Activated CD8-positive, alpha-beta T cell treated with anti-CD3 and anti-CD28 coated beads for 36 hours (primary cell): Measurements from ENCODE around the gene COL6A2. TPM values are rescaled to one million over a fixed set of nuclear protein-coding genes. Genes with fewer than 3 reads are reported as not detected.
A peak's percentile ranks its signal among the peaks of the same experiment; 100 is the strongest.

Experiments used
- ATAC-seq: fragments of 200-7000 bp; cut with Tn5 transposase; one replicate; pipeline ENCODE4 v1.10.0; 2021; ENCODE audit warnings: mild to moderate bottlenecking, moderate library complexity
- CTCF ChIA-PET: fragments of 350-600 bp; sonication (Branson Sonifier 250); formaldehyde crosslinking; loops from one replicate; lab custom pipeline; 2021; ENCODE audit warnings: antibody characterized with exemption; lab: Charles Lee
- POLR2A ChIA-PET: fragments of 350-600 bp; sonication (Branson Sonifier 250); formaldehyde crosslinking; loops from one replicate; lab custom pipeline; 2021; ENCODE audit warnings: antibody characterized with exemption; lab: Charles Lee
- DNase-seq: peaks from one replicate; pipeline ENCODE4 v3.0.0-alpha.2; 2020
- H3K27ac Mint-ChIP-seq: one replicate; pipeline ENCODE4 v1.8.0; 2021; ENCODE audit warnings: mild to moderate bottlenecking, mixed read lengths
- H3K27me3 Mint-ChIP-seq: one replicate; pipeline ENCODE4 v1.8.0; 2021; ENCODE audit warnings: mixed read lengths
- H3K36me3 Mint-ChIP-seq: one replicate; pipeline ENCODE4 v1.8.0; 2021; ENCODE audit warnings: low read depth, mixed read lengths
- H3K4me1 Mint-ChIP-seq: one replicate; pipeline ENCODE4 v1.8.0; 2021; ENCODE audit warnings: low read depth, mixed read lengths
- H3K4me3 Mint-ChIP-seq: one replicate; pipeline ENCODE4 v1.8.0; 2021; ENCODE audit warnings: mild to moderate bottlenecking, moderate library complexity, mixed read lengths
- H3K9me3 Mint-ChIP-seq: one replicate; pipeline ENCODE4 v1.8.0; 2021; ENCODE audit warnings: mixed read lengths
- intact Hi-C: fragments of 100-400 bp; cut with micrococcal nuclease; formaldehyde crosslinking; loops from one replicate; pipeline ENCODE4 v1.10.0; 2022
- total RNA-seq, 2 experiments: library from RNA; stranded (reverse); gene quantifications; one replicate each; pipeline ENCODE4 v1.2.3, GENCODE V29; 2021
- TF ChIP-seq, protein P1 (sequence below): fragments of 200-600 bp; IDR thresholded peaks from one replicate; pipeline ENCODE4 v1.8.0; 2022; ENCODE audit warnings: antibody characterized with exemption, mild to moderate bottlenecking

The COL6A2 gene
- total RNA-seq, 2 experiments from 2014 or later: 25.0 to 25.3 TPM

DNA sequence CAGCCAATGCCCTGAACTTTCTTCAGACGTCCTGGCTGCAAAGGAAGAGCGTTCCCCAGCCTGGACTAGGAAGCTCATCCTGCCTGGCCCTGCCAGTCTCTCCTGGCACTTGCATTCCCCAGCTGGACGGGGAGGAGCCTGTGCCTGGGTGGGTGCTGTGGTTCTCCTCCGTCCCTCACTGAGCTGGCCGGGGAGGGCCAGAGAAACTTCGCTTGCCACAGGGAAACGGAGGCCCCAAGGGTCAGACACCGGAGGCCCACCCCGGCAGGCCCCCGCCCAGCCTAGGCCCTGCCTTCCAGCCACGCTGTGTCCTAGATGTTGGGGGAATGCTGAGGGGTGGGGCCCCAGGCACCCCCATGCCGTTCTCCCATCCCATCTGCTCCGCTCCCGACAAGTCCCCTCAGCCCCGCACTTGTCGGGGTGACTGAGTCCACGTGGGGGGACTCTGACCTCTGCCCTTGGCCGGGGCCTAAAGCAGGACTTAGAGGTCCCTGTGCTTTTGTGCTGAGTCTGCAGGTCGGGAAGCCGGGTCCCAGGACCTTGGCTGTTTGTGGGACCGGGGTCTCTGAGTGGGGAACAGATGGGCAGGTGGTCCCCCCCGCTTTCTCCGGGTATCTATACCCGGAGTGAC is 52.7 kb downstream of the COL6A2 start:
- CTCF ChIA-PET: interaction anchor here (1.3 kb wide), 1 partner anchor 25 kb away, joined by 4 read pairs; no protein-coding TSS in a partner anchor
- TF ChIP-seq, protein P1, sequence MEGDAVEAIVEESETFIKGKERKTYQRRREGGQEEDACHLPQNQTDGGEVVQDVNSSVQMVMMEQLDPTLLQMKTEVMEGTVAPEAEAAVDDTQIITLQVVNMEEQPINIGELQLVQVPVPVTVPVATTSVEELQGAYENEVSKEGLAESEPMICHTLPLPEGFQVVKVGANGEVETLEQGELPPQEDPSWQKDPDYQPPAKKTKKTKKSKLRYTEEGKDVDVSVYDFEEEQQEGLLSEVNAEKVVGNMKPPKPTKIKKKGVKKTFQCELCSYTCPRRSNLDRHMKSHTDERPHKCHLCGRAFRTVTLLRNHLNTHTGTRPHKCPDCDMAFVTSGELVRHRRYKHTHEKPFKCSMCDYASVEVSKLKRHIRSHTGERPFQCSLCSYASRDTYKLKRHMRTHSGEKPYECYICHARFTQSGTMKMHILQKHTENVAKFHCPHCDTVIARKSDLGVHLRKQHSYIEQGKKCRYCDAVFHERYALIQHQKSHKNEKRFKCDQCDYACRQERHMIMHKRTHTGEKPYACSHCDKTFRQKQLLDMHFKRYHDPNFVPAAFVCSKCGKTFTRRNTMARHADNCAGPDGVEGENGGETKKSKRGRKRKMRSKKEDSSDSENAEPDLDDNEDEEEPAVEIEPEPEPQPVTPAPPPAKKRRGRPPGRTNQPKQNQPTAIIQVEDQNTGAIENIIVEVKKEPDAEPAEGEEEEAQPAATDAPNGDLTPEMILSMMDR: no peak
- H3K4me1 Mint-ChIP-seq: no peaks in the 10 kb centered on the region
- no peak overlapping the region for H3K4me3 Mint-ChIP-seq
- no peak for ATAC-seq
- intact Hi-C loops: no loop called here
- no peaks in the 10 kb centered on the region for H3K9me3 Mint-ChIP-seq
- no peak overlapping the region for H3K27ac Mint-ChIP-seq
- no peaks in the 10 kb centered on the region for H3K27me3 Mint-ChIP-seq
- H3K36me3 Mint-ChIP-seq: no peaks in the 10 kb centered on the region
- no peak for DNase-seq
- POLR2A ChIA-PET: interaction anchor here (0.8 kb wide), 1 partner anchor 280 kb away, joined by 3 read pairs; no protein-coding TSS in a partner anchor

DNA sequence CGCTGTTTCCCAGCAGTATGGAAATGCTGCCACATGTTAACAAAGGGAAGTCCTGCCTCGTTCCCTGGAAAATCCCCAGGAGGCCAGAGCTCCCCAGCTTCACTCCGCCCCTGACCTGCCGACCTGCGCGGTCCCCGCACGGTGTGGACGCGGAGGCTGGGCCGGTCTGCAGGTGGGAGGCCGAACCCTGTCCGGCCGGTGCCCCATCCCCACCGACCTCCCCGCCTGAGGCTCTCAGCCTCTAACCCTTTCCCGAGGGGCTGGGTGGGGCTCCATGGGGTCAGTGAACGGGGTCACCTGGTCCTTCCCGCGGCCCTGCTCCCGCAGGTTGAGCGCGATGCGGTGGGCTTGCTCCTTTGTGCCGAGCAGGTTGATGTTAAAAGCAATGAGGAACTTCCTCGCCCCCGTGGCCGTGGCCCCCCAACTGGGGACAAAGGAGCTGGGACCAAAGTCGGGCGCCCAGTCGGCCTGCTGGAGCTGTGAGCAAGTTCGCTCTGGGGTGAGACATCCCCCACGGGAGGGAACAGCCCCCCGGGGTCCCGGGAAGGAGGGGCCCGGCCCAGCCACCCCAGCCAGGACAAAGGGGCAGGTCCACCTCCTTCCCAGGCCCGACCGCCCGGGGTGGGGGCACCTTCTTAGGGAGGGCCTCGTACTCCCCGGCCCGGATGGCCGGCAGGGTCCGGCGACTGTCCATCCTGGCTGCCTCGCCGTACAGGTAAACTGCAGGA is 53.5 kb downstream of the COL6A2 start:
- POLR2A ChIA-PET: interaction anchor here (0.5 kb wide), 1 partner anchor 484 kb away, joined by 3 read pairs; no protein-coding TSS in a partner anchor
- H3K27me3 Mint-ChIP-seq: no peaks in the 10 kb centered on the region
- no peak overlapping the region for H3K27ac Mint-ChIP-seq
- H3K4me3 Mint-ChIP-seq: no peak overlapping the region
- CTCF ChIA-PET: no interaction called here
- H3K36me3 Mint-ChIP-seq: no peaks in the 10 kb centered on the region
- TF ChIP-seq, protein P1: no peak
- ATAC-seq (no peak), DNase-seq (no peak)
- H3K4me1 Mint-ChIP-seq: no peaks in the 10 kb centered on the region
- no peaks in the 10 kb centered on the region for H3K9me3 Mint-ChIP-seq
- intact Hi-C loops: no loop called here

DNA sequence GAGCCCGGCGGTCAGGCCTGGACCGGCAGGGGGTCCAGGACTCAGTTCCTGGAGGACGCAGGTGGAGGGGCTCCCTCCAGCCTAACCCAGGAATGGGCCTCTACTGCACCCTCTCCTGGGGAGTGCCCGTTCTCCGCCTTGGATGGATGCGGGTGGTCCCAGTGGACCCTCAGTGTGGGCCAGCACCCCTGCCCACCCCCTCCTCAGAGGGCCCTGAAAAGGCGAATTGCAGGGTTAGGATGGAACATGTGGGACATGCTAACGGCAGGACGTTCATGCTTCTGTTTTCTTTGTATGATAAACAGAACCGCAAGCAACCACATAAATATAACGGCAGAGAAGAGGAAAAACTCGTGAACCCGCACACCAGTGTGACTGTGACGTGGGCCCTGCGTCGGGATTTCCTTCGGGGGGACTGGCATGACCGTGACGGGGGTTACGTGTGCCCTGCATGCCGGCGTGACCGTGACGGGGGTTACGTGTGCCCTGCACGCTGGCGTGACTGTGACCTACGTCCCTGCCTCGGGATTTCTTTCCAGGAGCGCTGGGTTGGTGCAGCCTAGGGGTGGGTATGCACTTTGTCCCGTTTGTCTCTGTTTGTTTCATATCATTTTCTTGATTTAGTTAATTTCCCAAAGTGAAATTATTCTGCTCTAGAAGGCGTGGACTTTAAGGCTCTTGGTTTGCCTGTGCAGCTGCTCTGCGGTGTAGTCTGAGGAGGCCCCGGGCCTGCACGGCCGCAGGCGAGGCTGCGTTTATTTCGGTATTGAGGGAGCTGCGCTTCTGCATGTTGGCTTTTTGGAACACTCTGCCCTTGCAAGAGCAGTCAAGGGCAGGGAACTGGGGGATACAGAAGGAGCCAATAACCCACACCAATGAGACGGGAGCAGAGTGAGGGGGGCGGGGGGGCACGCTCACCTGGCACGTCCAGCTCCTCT is 54.3 kb downstream of the COL6A2 start:
- intact Hi-C loops: no loop called here
- no peaks in the 10 kb centered on the region for H3K4me1 Mint-ChIP-seq

GRCh38 chr21:46152927-46153246 is 55.0 kb downstream of the COL6A2 start:
- H3K27me3 Mint-ChIP-seq: no peaks in the 10 kb centered on the region
- intact Hi-C loops: no loop called here
- CTCF ChIA-PET: interaction anchor here (0.9 to 2.5 kb wide), 12 partner anchors 10 to 186 kb away, joined by 3 to 10 read pairs (median 4); partner anchors contain the start of genes MCM3AP and YBEY
- H3K9me3 Mint-ChIP-seq: no peaks in the 10 kb centered on the region
- H3K27ac Mint-ChIP-seq: no peak overlapping the region
- no peak overlapping the region for H3K4me3 Mint-ChIP-seq
- no peaks in the 10 kb centered on the region for H3K36me3 Mint-ChIP-seq
- DNase-seq (no peak), ATAC-seq (peak; percentile 14)
- POLR2A ChIA-PET: interaction anchor here (0.9 to 1.1 kb wide), 2 partner anchors 20 to 177 kb away, joined by 3 read pairs; no protein-coding TSS in a partner anchor
- TF ChIP-seq, protein P1: no peak
- H3K4me1 Mint-ChIP-seq: no peaks in the 10 kb centered on the region

More for the DNA sequence above, 54.3 kb downstream of the COL6A2 start:
- TF ChIP-seq, protein P1: no peak
- DNase-seq (no peak), ATAC-seq (no peak)
- Mint-ChIP-seq H3K27ac (no peak overlapping the region), H3K4me3 (no peak overlapping the region), H3K36me3 (no peaks in the 10 kb centered on the region), H3K9me3 (no peaks in the 10 kb centered on the region), H3K27me3 (no peaks in the 10 kb centered on the region)
- ChIA-PET POLR2A (interaction anchor here (0.5 to 0.9 kb wide), 2 partner anchors 20 to 484 kb away, joined by 3 read pairs; no protein-coding TSS in a partner anchor), CTCF (interaction anchor here (1.0 to 2.5 kb wide), 10 partner anchors 9 to 185 kb away, joined by 3 to 10 read pairs (median 4); partner anchors contain the start of genes MCM3AP and YBEY)
